Measurements from ENCODE around the gene CES1.

CES1 gene

GRCh38 chr16:55856950-55857349 is 24.1 kb upstream of the CES1 start:
- H3K27me3 ChIP-seq (ENCODE audit: insufficient read depth, low read length, poor library complexity): peaks cover 13% of the 10 kb centered on the region
- no peaks in the 10 kb centered on the region for H3K9me3 ChIP-seq (ENCODE audit: insufficient read depth, low read length, severe bottlenecking)
- no peaks in the 10 kb centered on the region for H3K79me2 ChIP-seq (ENCODE audit: insufficient read depth, low read length)
- no peak overlapping the region for H3K4me2 ChIP-seq (ENCODE audit: insufficient read depth, low read length)
- no peak overlapping the region for H3K4me3 ChIP-seq (ENCODE audit: low read depth in 1 of 2, low read length in 2 of 2)
- no peak for TF ChIP-seq EZH2 (IDR thresholded peaks at IDR 0.05; ENCODE audit: borderline replicate concordance, low read depth, low read length, severe bottlenecking)
- TF ChIP-seq, protein P1, sequence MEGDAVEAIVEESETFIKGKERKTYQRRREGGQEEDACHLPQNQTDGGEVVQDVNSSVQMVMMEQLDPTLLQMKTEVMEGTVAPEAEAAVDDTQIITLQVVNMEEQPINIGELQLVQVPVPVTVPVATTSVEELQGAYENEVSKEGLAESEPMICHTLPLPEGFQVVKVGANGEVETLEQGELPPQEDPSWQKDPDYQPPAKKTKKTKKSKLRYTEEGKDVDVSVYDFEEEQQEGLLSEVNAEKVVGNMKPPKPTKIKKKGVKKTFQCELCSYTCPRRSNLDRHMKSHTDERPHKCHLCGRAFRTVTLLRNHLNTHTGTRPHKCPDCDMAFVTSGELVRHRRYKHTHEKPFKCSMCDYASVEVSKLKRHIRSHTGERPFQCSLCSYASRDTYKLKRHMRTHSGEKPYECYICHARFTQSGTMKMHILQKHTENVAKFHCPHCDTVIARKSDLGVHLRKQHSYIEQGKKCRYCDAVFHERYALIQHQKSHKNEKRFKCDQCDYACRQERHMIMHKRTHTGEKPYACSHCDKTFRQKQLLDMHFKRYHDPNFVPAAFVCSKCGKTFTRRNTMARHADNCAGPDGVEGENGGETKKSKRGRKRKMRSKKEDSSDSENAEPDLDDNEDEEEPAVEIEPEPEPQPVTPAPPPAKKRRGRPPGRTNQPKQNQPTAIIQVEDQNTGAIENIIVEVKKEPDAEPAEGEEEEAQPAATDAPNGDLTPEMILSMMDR (IDR thresholded peaks at IDR 0.05; ENCODE audit: borderline replicate concordance, extremely low read depth, low read length, poor library complexity, severe bottlenecking): no peak
- H3K36me3 ChIP-seq (ENCODE audit: insufficient read depth, low read length): no peaks in the 10 kb centered on the region
- H3K9ac ChIP-seq (ENCODE audit: low read depth, low read length): no peak overlapping the region
- no peak overlapping the region for H2AFZ ChIP-seq (ENCODE audit: low read depth, low read length)
- ATAC-seq (ENCODE audit: insufficient read depth, low read depth) (no peak), DNase-seq (no peak)
- no peaks in the 10 kb centered on the region for H4K20me1 ChIP-seq (ENCODE audit: insufficient read depth, low read length)
- no peak overlapping the region for H3K27ac ChIP-seq (ENCODE audit: low read length)
- H3K4me1 ChIP-seq (ENCODE audit: insufficient read depth, low read length): no peaks in the 10 kb centered on the region

- Histone ChIP-seq H4K20me1 (ENCODE audit: insufficient read depth, low read length) (no peaks in the 10 kb centered on the region), H3K36me3 (ENCODE audit: insufficient read depth, low read length) (no peaks in the 10 kb centered on the region), H3K9ac (ENCODE audit: low read depth, low read length) (no peak overlapping the region), H3K4me1 (ENCODE audit: insufficient read depth, low read length) (no peaks in the 10 kb centered on the region), H3K27ac (ENCODE audit: low read length) (no peak overlapping the region), H2AFZ (ENCODE audit: low read depth, low read length) (no peak overlapping the region), H3K79me2 (ENCODE audit: insufficient read depth, low read length) (no peaks in the 10 kb centered on the region), H3K9me3 (ENCODE audit: insufficient read depth, low read length, severe bottlenecking) (no peaks in the 10 kb centered on the region), H3K27me3 (ENCODE audit: insufficient read depth, low read length, poor library complexity) (peaks cover 10% of the 10 kb centered on the region), H3K4me3 (ENCODE audit: low read depth in 1 of 2, low read length in 2 of 2) (no peak overlapping the region), H3K4me2 (ENCODE audit: insufficient read depth, low read length) (no peak overlapping the region)
- ATAC-seq (ENCODE audit: insufficient read depth, low read depth) (no peak), DNase-seq (no peak)
- TF ChIP-seq, protein P1 (IDR thresholded peaks at IDR 0.05; ENCODE audit: borderline replicate concordance, extremely low read depth, low read length, poor library complexity, severe bottlenecking): no peak
- no peak for TF ChIP-seq EZH2 (IDR thresholded peaks at IDR 0.05; ENCODE audit: borderline replicate concordance, low read depth, low read length, severe bottlenecking)
Observed at GRCh38 chr16:55853114-55853513, 20.2 kb upstream of the CES1 start.

DNA sequence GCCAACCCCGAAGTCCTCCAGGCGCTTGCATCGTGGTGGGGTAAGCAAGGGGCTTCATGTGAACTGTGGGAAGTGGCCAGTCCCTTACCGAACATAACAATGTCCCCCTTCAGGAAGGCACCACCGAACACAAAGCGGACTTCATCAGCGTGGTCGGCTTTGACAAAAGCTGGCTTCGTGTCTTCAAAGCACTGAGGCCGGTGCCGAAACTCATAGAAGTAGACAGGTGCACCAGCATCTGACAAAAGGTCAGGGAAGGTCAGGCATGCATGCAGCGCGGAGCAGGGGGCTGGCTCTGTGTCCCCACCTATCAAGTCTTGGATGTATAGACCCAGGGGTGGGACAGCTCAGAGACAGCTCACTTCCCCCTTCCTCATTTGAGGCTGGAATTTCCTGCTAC is 16.6 kb upstream of the CES1 start:
- no peak for ATAC-seq (ENCODE audit: insufficient read depth, low read depth)
- H3K4me1 ChIP-seq (ENCODE audit: insufficient read depth, low read length): no peaks in the 10 kb centered on the region
- H3K36me3 ChIP-seq (ENCODE audit: insufficient read depth, low read length): no peaks in the 10 kb centered on the region
- no peaks in the 10 kb centered on the region for H4K20me1 ChIP-seq (ENCODE audit: insufficient read depth, low read length)
- no peak overlapping the region for H3K9ac ChIP-seq (ENCODE audit: low read depth, low read length)
- TF ChIP-seq, protein P1 (IDR thresholded peaks at IDR 0.05; ENCODE audit: borderline replicate concordance, extremely low read depth, low read length, poor library complexity, severe bottlenecking): no peak
- TF ChIP-seq EZH2 (IDR thresholded peaks at IDR 0.05; ENCODE audit: borderline replicate concordance, low read depth, low read length, severe bottlenecking): no peak
- DNase-seq: no peak
- no peak overlapping the region for H3K4me3 ChIP-seq (ENCODE audit: low read depth in 1 of 2, low read length in 2 of 2)
- no peak overlapping the region for H3K27ac ChIP-seq (ENCODE audit: low read length)
- no peaks in the 10 kb centered on the region for H3K9me3 ChIP-seq (ENCODE audit: insufficient read depth, low read length, severe bottlenecking)
- H2AFZ ChIP-seq (ENCODE audit: low read depth, low read length): no peak overlapping the region
- H3K27me3 ChIP-seq (ENCODE audit: insufficient read depth, low read length, poor library complexity): peaks cover 11% of the 10 kb centered on the region
- H3K79me2 ChIP-seq (ENCODE audit: insufficient read depth, low read length): no peaks in the 10 kb centered on the region
- H3K4me2 ChIP-seq (ENCODE audit: insufficient read depth, low read length): no peak overlapping the region
